Omental fat pad (tissue), 4 donors: ENCODE data around the gene PROX1. TPM values are rescaled to one million over a fixed set of nuclear protein-coding genes. Genes with fewer than 3 reads are reported as not detected.

Experiments used
- ATAC-seq: fragments of 150-250 bp; one replicate; pipeline ENCODE4 v1.9.1; 2016; ENCODE audit warnings: mild to moderate bottlenecking, moderate library complexity; ENCODE audit not compliant: low FRiP score
- DNase-seq: peaks from one replicate; pipeline ENCODE4 v3.0.0-alpha.2; 2019; ENCODE audit warnings: low spot score
- total RNA-seq, 4 donors: library from RNA; depleted of rRNA; stranded (reverse); fragments of >200 nt; gene quantifications; one replicate each; pipeline ENCODE4 v1.1.0, GENCODE V29; 2016
- TF ChIP-seq, protein P1 (sequence below), 3 donors: fragments of 450-650 bp; IDR thresholded peaks; one replicate each; pipeline ENCODE4 v1.5.1; 2016 to 2017; ENCODE audit warnings: antibody characterized with exemption in 3 of 3, mild to moderate bottlenecking in 3 of 3, moderate library complexity in 2 of 3

Gene PROX1
- total RNA-seq, 4 donors from 2014 or later = 0.96 to 8.4 (median 4.6) TPM

DNA sequence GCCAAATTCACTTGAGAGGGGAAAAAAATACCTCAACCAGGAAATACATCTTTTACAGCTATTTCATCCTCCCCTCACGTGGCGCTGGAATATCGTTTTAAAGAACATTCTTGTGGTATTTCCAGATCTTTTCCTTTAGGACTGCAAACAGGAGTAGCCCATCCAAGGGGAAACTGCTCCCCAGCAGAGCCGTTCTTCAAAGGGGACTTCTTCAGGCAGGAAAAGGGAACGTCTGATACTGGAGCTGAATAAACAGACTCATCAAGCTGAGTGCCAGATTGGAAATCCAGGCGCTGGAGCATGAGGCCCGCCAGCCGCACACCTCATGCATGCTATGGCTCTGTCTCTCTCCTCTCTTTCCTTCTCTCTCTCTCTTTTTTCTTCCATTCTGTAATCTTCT lies 34.0 kb upstream of the PROX1 start:
- ATAC-seq = no peak
- TF ChIP-seq, protein P1, sequence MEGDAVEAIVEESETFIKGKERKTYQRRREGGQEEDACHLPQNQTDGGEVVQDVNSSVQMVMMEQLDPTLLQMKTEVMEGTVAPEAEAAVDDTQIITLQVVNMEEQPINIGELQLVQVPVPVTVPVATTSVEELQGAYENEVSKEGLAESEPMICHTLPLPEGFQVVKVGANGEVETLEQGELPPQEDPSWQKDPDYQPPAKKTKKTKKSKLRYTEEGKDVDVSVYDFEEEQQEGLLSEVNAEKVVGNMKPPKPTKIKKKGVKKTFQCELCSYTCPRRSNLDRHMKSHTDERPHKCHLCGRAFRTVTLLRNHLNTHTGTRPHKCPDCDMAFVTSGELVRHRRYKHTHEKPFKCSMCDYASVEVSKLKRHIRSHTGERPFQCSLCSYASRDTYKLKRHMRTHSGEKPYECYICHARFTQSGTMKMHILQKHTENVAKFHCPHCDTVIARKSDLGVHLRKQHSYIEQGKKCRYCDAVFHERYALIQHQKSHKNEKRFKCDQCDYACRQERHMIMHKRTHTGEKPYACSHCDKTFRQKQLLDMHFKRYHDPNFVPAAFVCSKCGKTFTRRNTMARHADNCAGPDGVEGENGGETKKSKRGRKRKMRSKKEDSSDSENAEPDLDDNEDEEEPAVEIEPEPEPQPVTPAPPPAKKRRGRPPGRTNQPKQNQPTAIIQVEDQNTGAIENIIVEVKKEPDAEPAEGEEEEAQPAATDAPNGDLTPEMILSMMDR (IDR thresholded peaks at IDR 0.05) = no peak

DNA sequence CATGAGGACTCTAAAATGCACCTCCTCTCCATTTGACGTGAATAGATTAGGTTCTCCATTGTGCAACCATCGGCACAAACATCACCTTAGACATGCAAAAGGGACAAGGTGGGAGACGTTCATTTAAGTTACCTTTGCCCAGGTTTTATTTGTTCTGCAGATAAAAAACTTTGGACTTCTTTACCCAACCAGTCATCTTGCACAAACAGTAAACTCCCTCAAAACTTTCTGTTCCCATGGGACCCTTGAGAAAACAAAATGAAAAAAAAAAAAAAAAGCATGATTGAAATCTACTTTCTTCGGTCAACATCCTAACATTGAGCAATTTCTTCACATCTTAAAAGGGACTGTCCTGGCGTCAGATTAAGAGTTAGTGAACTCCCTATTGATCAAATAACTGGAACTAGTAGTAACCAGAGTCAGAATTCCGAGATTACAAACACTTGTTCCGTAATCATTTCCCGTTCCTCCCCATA lies 31.4 kb upstream of the PROX1 start:
- DNase-seq (no peak), ATAC-seq (no peak)
- TF ChIP-seq, protein P1 (IDR thresholded peaks at IDR 0.05) = no peak

More for the DNA sequence above, 34.0 kb upstream of the PROX1 start:
- DNase-seq = no peak

DNA sequence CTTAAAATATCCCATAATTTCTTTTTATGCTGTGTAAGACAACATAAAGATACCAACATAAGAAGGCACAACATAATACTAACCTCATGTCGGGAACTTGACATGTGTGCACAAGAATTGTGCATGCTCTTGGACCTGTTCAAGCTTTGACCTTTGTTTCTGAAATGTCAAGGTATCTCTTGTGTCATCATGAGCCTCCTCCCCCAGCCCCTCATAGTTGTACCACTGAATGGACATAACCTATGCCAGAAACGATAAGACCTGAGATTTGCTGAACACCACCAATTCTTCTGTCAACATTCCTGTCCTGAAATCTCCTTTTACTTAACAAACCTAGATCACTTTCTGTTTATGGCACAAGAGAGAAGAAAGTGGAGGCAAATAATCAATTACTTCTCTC lies 29.4 kb upstream of the PROX1 start:
- TF ChIP-seq, protein P1 (IDR thresholded peaks at IDR 0.05) = no peak
- no peak for ATAC-seq
- DNase-seq = no peak

DNA sequence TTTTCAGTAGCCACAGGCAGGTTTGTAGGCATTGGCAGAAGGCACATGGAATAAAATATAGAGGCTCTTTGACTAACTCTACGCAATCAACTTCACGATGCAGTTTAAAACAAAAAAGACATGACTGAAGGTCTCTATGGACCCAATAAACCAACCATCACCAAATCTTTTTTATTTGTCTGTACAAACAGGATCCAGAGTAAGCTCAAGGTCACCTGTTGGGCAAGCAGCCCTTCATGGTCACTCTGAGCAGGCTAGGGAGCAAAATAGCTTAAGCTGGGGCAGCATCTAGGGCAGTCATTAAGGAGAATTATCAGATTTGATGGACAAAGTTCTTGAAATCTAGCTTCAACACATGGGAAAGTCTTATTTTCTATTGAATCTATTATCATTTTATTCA lies 26.8 kb upstream of the PROX1 start:
- TF ChIP-seq, protein P1 (IDR thresholded peaks at IDR 0.05) = no peak
- no peak for ATAC-seq
- DNase-seq = no peak

DNA sequence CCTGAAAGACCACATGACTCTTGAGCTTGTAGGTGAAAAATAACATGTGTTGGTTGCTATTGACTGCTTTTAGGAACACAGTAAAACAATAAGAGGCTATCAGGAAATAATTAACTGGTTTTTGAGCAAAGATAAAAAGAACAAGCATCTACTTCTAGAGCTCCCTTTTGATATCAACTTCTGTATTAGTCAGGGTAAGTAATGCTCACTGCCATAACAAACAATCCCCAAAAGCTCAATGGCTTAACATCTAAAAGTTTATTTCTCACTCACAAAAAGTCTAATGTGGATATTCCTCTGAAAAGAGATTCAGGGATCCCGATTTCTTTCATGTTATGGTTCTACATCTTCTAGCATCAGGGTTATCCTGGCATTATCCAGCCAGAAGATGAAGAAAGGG lies 25.3 kb upstream of the PROX1 start:
- DNase-seq = no peak
- ATAC-seq = no peak
- TF ChIP-seq, protein P1 (IDR thresholded peaks at IDR 0.05) = no peak

DNA sequence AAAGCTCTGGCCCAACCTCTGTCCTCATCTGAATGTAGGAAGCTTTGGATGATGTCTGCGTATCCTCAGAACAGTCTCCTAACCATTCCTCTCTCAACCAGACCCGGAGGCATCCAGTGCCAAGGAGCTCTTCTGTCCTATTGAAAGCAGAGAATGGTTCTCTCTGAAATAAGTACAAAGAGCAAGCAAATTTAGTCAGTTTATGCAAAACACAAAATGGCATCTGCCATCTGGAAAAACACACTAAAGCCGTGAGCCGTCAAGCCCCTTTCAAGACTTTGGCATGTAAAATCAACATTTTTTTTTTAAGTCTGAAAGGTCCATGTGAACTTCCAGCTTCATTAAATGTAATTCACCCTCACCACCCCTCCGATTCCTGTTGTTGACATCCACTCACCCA lies 21.7 kb upstream of the PROX1 start:
- ATAC-seq (no peak), DNase-seq (no peak)
- TF ChIP-seq, protein P1 (IDR thresholded peaks at IDR 0.05) = no peak

DNA sequence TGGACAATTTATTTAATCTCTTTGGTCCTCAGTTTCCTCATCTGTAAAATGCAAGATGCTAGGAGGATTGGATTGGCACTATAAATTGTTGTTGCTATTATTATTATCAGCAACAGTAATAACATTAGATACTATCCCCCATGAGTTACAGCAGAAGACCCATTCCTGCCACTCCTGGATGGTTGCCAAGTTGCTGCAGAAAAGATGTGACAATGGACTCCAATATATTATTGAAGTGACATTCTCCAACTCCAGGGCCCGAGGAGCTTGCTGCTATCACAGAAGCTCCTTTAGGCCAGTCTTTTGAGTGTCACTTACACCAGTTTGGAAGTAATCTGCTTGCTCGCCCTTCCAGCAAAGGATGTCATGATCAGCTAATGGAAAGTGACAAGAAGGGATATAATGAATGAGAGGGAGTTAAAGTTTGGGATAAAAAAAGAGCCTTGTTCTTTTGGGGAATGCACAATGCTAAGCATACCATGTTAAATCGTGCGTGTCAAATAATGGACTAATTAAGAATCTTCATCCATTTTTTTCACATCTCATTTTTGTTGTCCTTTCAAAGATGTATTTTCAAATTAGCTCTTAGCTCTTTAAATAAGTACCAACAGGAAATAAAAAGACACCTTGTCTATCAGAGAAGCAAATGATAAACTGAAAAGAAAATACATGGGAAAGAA lies 19.5 kb upstream of the PROX1 start:
- DNase-seq (no peak), ATAC-seq (no peak)
- TF ChIP-seq, protein P1 (IDR thresholded peaks at IDR 0.05) = no peak
